H9 (cell line): ENCODE results near the gene GDI1. TPM values are rescaled to one million over a fixed set of nuclear protein-coding genes. Genes with fewer than 3 reads are reported as not detected.

Experiments
- DNase-seq: peaks from one replicate; pipeline ENCODE4 v3.0.0-alpha.2; 2017
- H2AFZ ChIP-seq: one replicate; pipeline ENCODE4 v1.6.1; 2013; ENCODE audit warnings: mild to moderate bottlenecking, low read length, control low read depth, moderate library complexity
- H2AK5ac ChIP-seq: 2 replicates; pipeline ENCODE4 v1.6.1; 2013; ENCODE audit warnings: low read length, control low read depth, mixed read lengths; ENCODE audit not compliant: insufficient read length
- H2BK120ac ChIP-seq: one replicate; pipeline ENCODE4 v1.6.1; 2013; ENCODE audit warnings: low read depth, mild to moderate bottlenecking, low read length, control low read depth, inconsistent platforms; ENCODE audit not compliant: poor library complexity, severe bottlenecking
- H2BK12ac ChIP-seq: 2 replicates; pipeline ENCODE4 v1.6.1; 2013; ENCODE audit warnings: low read length, control low read depth, mixed read lengths, low read depth; ENCODE audit not compliant: insufficient read length
- H2BK15ac ChIP-seq: 2 replicates; pipeline ENCODE4 v1.6.1; 2013; ENCODE audit warnings: low read depth, low read length, control low read depth
- H2BK20ac ChIP-seq: one replicate; pipeline ENCODE4 v1.6.1; 2013; ENCODE audit warnings: low read depth, mild to moderate bottlenecking, low read length, control low read depth, inconsistent platforms; ENCODE audit not compliant: poor library complexity, severe bottlenecking
- H2BK5ac ChIP-seq: 2 replicates; pipeline ENCODE4 v1.6.1; 2013; ENCODE audit warnings: low read length, control low read depth, mixed read lengths; ENCODE audit not compliant: insufficient read length
- H3K14ac ChIP-seq: 2 replicates; pipeline ENCODE4 v1.6.1; 2013; ENCODE audit warnings: low read length, control low read depth; ENCODE audit not compliant: insufficient read depth
- H3K18ac ChIP-seq: 2 replicates; pipeline ENCODE4 v1.6.1; 2013; ENCODE audit warnings: low read depth, mild to moderate bottlenecking, mixed read lengths, low read length, control low read depth; ENCODE audit not compliant: insufficient read length
- H3K23ac ChIP-seq: 2 replicates; pipeline ENCODE4 v1.6.1; 2013; ENCODE audit warnings: low read length, control low read depth, mixed read lengths, low read depth; ENCODE audit not compliant: insufficient read length
- H3K23me2 ChIP-seq: 2 replicates; pipeline ENCODE4 v1.6.1; 2013; ENCODE audit warnings: low read depth, mild to moderate bottlenecking, mixed read lengths, low read length, control low read depth; ENCODE audit not compliant: insufficient read length, poor library complexity, severe bottlenecking
- H3K27ac ChIP-seq: 2 replicates; pipeline ENCODE4 v1.5.1; 2013; ENCODE audit warnings: low read length, control low read depth, mixed read lengths, low read depth; ENCODE audit not compliant: insufficient read length
- H3K27me3 ChIP-seq: 2 replicates; pipeline ENCODE4 v1.6.1; 2013; ENCODE audit warnings: low read length, control low read depth, inconsistent platforms; ENCODE audit not compliant: insufficient read depth
- H3K4ac ChIP-seq: 2 replicates; pipeline ENCODE4 v1.6.1; 2013; ENCODE audit warnings: low read depth, mild to moderate bottlenecking, control low read depth, inconsistent platforms, low read length, moderate library complexity
- H3K4me1 ChIP-seq: 2 replicates; pipeline ENCODE4 v1.6.1; 2013; ENCODE audit warnings: low read length, control low read depth, inconsistent platforms; ENCODE audit not compliant: insufficient read depth
- H3K4me2 ChIP-seq: 2 replicates; pipeline ENCODE4 v1.6.1; 2013; ENCODE audit warnings: low read length, control low read depth, mixed read lengths; ENCODE audit not compliant: insufficient read length, insufficient read depth
- H3K56ac ChIP-seq: 2 replicates; pipeline ENCODE4 v1.6.1; 2013; ENCODE audit warnings: low read depth, mild to moderate bottlenecking, mixed read lengths, low read length, control low read depth; ENCODE audit not compliant: insufficient read length
- H3K79me1 ChIP-seq: 2 replicates; pipeline ENCODE4 v1.6.1; 2013; ENCODE audit warnings: low read depth, mild to moderate bottlenecking, moderate library complexity, low read length, control low read depth, inconsistent platforms; ENCODE audit not compliant: insufficient read depth, poor library complexity, severe bottlenecking
- H3K79me2 ChIP-seq: 2 replicates; pipeline ENCODE4 v1.6.1; 2013; ENCODE audit warnings: low read length, control low read depth, inconsistent platforms; ENCODE audit not compliant: insufficient read depth
- H3K9ac ChIP-seq: 2 replicates; pipeline ENCODE4 v1.6.1; 2013; ENCODE audit warnings: low read length, control low read depth, mixed read lengths; ENCODE audit not compliant: insufficient read length; ENCODE audit errors: extremely low read depth
- H3K9me3 ChIP-seq: one replicate; pipeline ENCODE4 v1.6.1; 2013; ENCODE audit warnings: low read depth, low read length, inconsistent platforms; ENCODE audit not compliant: control insufficient read depth
- H3T11ph ChIP-seq: one replicate; pipeline ENCODE4 v1.6.1; 2013; ENCODE audit warnings: mild to moderate bottlenecking, low read length, control low read depth, inconsistent platforms
- H4K20me1 ChIP-seq: one replicate; pipeline ENCODE4 v1.6.1; 2013; ENCODE audit not compliant: control insufficient read depth, insufficient read length, insufficient read depth
- H4K5ac ChIP-seq: 2 replicates; pipeline ENCODE4 v1.6.1; 2013; ENCODE audit warnings: low read depth, mild to moderate bottlenecking, mixed read lengths, low read length, control low read depth; ENCODE audit not compliant: insufficient read length
- H4K8ac ChIP-seq: replicated peaks from 2 replicates; pipeline ENCODE4 v1.6.1; 2013; ENCODE audit warnings: low read length, control low read depth, mixed read lengths, low read depth; ENCODE audit not compliant: insufficient read length
- H4K91ac ChIP-seq: 2 replicates; pipeline ENCODE4 v1.6.1; 2013; ENCODE audit warnings: low read depth, mild to moderate bottlenecking, moderate library complexity, mixed read lengths, low read length, control low read depth; ENCODE audit not compliant: insufficient read length
- H3K27ac Mint-ChIP-seq, 3 experiments: 2 replicates in 2 of 3; 3 replicates in 1 of 3; pipeline ENCODE4 v1.8.0; 2020 to 2021; ENCODE audit warnings: mixed read lengths in 3 of 3, mild to moderate bottlenecking in 1 of 3, moderate library complexity in 1 of 3
- H3K27me3 Mint-ChIP-seq: 2 replicates; pipeline ENCODE4 v1.8.0; 2021; ENCODE audit warnings: low read depth, mild to moderate bottlenecking, moderate library complexity, mixed read lengths
- H3K36me3 Mint-ChIP-seq, 3 experiments: 2 replicates in 2 of 3; 3 replicates in 1 of 3; pipeline ENCODE4 v1.8.0; 2020 to 2021; ENCODE audit warnings: low read depth in 3 of 3, mixed read lengths in 3 of 3; ENCODE audit not compliant: insufficient read depth in 1 of 3
- H3K4me1 Mint-ChIP-seq, 2 experiments: 2 replicates each; pipeline ENCODE4 v1.8.0; 2020; ENCODE audit warnings: mixed read lengths in 2 of 2
- H3K4me3 Mint-ChIP-seq, 2 experiments: 2 replicates in 1 of 2; 3 replicates in 1 of 2; pipeline ENCODE4 v1.8.0; 2020 to 2021; ENCODE audit warnings: mild to moderate bottlenecking in 2 of 2, mixed read lengths in 2 of 2, moderate library complexity in 1 of 2
- H3K9me3 Mint-ChIP-seq, 2 experiments: 2 replicates in 1 of 2; 3 replicates in 1 of 2; pipeline ENCODE4 v1.8.0; 2020; ENCODE audit warnings: mild to moderate bottlenecking in 2 of 2, mixed read lengths in 2 of 2, moderate library complexity in 1 of 2
- CTCF ChIP-seq: fragments of 200-600 bp; sonication (generic); conservative IDR thresholded peaks from 3 replicates; pipeline ENCODE4 v1.8.0; 2021; ENCODE audit warnings: antibody characterized with exemption, mild to moderate bottlenecking
- WGBS: extraction: QIAGEN DNeasy Blood & Tissue Kit; methylation state at CpG from one replicate; pipeline ENCODE4 v1.1.7; 2013; ENCODE audit warnings: missing lambda C conversion rate, low lambda C conversion rate, mixed read lengths; ENCODE audit not compliant: insufficient read length; ENCODE audit errors: extremely low coverage; 5-methylcytosine and 5-hydroxymethylcytosine counted together
- total RNA-seq: library from RNA; stranded (reverse); gene quantifications from 2 replicates; pipeline ENCODE4 v1.2.1, GENCODE V29; 2021

Gene GDI1
- total RNA-seq, 1 experiment from 2014 or later, result 111 TPM

DNA sequence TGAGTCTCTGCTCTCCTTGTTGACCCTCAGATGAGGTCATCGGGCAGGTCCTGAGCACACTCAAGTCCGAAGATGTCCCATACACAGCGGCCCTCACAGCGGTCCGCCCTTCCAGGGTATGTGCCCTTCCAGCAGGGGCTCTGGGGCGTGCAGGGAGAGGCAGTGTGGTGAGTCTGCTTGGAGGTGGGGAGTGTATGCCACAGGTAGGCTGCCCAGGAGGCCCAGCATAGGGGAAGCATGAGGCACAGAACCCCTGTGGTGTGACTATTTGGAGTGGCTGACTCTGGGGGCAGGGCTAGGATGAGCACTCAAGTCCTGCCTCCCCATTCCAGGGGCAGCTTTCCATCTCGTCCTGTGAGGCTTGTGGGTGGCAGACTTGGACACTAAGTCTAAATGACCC lies 3.3 kb upstream of the GDI1 start:
- no peaks in the 10 kb centered on the region for H3K4me1 ChIP-seq
- H3K56ac ChIP-seq, result no peak overlapping the region
- H3K9me3 Mint-ChIP-seq, result peaks cover 72 to 85% of the 10 kb centered on the region in 2 experiments
- no peaks in the 10 kb centered on the region for H3K27me3 Mint-ChIP-seq
- no peak for TF ChIP-seq CTCF
- no peak overlapping the region for H2BK20ac ChIP-seq
- peaks cover 7% of the 10 kb centered on the region for H3K23me2 ChIP-seq
- H2BK15ac ChIP-seq, result no peak overlapping the region
- peaks cover 12 to 24% of the 10 kb centered on the region in 2 experiments for H3K4me1 Mint-ChIP-seq
- no peaks in the 10 kb centered on the region for H3K27me3 ChIP-seq
- no peak overlapping the region for H3K14ac ChIP-seq
- WGBS, result no CpG with 5 or more reads among the region's 7 CpGs
- H3K36me3 Mint-ChIP-seq, result peaks cover 18 to 47% (median 46%) of the 10 kb centered on the region in 3 experiments
- no peak overlapping the region for H2AK5ac ChIP-seq
- H3K23ac ChIP-seq, result no peak overlapping the region
- no peak overlapping the region for H2BK120ac ChIP-seq
- peak overlapping the region in 1 of 3 experiments; percentile 78; a peak in 1 of 7 replicates for H3K27ac Mint-ChIP-seq
- no peaks in the 10 kb centered on the region for H4K20me1 ChIP-seq
- no peak overlapping the region for H2BK5ac ChIP-seq
- no peak overlapping the region for H3K4ac ChIP-seq
- H3K9ac ChIP-seq, result no peak overlapping the region
- H3K18ac ChIP-seq, result no peak overlapping the region
- no peak overlapping the region for H4K5ac ChIP-seq
- no peak overlapping the region for H2BK12ac ChIP-seq
- no peak overlapping the region for H2AFZ ChIP-seq
- DNase-seq, result no peak
- H4K91ac ChIP-seq, result no peak overlapping the region
- peak overlapping the region in 1 of 2 experiments; percentile 43; a peak in 1 of 5 replicates for H3K4me3 Mint-ChIP-seq
- no peak overlapping the region for H3T11ph ChIP-seq
- H3K79me1 ChIP-seq, result no peaks in the 10 kb centered on the region
- H4K8ac ChIP-seq, result no peak overlapping the region
- no peak overlapping the region for H3K4me2 ChIP-seq
- H3K27ac ChIP-seq, result no peak overlapping the region
- H3K9me3 ChIP-seq, result peaks cover 39% of the 10 kb centered on the region
- peaks cover 2% of the 10 kb centered on the region; the same call in 1 of the 2 replicates for H3K79me2 ChIP-seq
